IMR-90 (cell line): ENCODE measurements around the gene PTH1R.

ENCODE experiments used
- CEBPB ChIP-seq: IDR thresholded peaks from 2 replicates; pipeline ENCODE4 v1.6.1; 2012; ENCODE audit warnings: low read depth, low read length, improper control_type of control experiment
- CTCF ChIP-seq: conservative IDR thresholded peaks from 2 replicates; pipeline ENCODE4 v1.5.1; 2012; ENCODE audit warnings: mild to moderate bottlenecking, low read depth, low read length, improper control_type of control experiment
- MXI1 ChIP-seq: IDR thresholded peaks from 2 replicates; pipeline ENCODE4 v1.6.1; 2012; ENCODE audit warnings: low read depth, mild to moderate bottlenecking, low read length, moderate library complexity, borderline replicate concordance
- NFE2L2 ChIP-seq: fragments of 150-350 bp; IDR thresholded peaks from 2 replicates; pipeline ENCODE4 v1.6.1; 2016; ENCODE audit warnings: low read depth, mild to moderate bottlenecking, low read length
- POLR2A ChIP-seq: IDR thresholded peaks from 2 replicates; pipeline ENCODE4 v1.6.1; 2012; ENCODE audit warnings: mild to moderate bottlenecking, low read depth, low read length
- RAD21 ChIP-seq: IDR thresholded peaks from 2 replicates; pipeline ENCODE4 v1.6.1; 2012; ENCODE audit warnings: low read length, improper control_type of control experiment
- RFX5 ChIP-seq: IDR thresholded peaks from 2 replicates; pipeline ENCODE4 v1.8.0; 2012; ENCODE audit warnings: low read depth, mild to moderate bottlenecking, low read length, moderate library complexity
- SMC3 ChIP-seq: fragments of 150-350 bp; IDR thresholded peaks from 2 replicates; pipeline ENCODE4 v1.6.1; 2016; ENCODE audit warnings: low read depth, mild to moderate bottlenecking, antibody characterized with exemption, low read length, moderate library complexity
- USF2 ChIP-seq: fragments of 150-350 bp; IDR thresholded peaks from 2 replicates; pipeline ENCODE4 v1.6.1; 2017; ENCODE audit warnings: mild to moderate bottlenecking, antibody characterized with exemption, low read length, low read depth
- TF ChIP-seq, protein P1 (sequence below): fragments of 150-350 bp; IDR thresholded peaks from 2 replicates; pipeline ENCODE4 v1.6.1; 2016; ENCODE audit warnings: low read depth, mild to moderate bottlenecking, low read length, moderate library complexity, borderline replicate concordance

- TF ChIP-seq CTCF (no peak), POLR2A (no peak), SMC3 (no peak), RAD21 (no peak), CEBPB (no peak), MXI1 (no peak), USF2 (no peak), NFE2L2 (no peak), RFX5 (no peak)
- TF ChIP-seq, protein P1, sequence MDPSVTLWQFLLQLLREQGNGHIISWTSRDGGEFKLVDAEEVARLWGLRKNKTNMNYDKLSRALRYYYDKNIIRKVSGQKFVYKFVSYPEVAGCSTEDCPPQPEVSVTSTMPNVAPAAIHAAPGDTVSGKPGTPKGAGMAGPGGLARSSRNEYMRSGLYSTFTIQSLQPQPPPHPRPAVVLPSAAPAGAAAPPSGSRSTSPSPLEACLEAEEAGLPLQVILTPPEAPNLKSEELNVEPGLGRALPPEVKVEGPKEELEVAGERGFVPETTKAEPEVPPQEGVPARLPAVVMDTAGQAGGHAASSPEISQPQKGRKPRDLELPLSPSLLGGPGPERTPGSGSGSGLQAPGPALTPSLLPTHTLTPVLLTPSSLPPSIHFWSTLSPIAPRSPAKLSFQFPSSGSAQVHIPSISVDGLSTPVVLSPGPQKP: no peak
Observed at GRCh38 chr3:46907960-46908293, 30.4 kb downstream of the PTH1R start.
